Bone marrow (tissue), 2 donors: ENCODE measurements around the gene PAK1.
"Not testable (repeated sequence)": the region's sequence is repeated elsewhere in the genome, so short reads cannot be mapped to it uniquely, and the experiment has no call there.

Experiments used
- DNase-seq, 2 donors: peaks; one replicate each; lab custom pipeline; 2025; lab: John Stamatoyannopoulos, UW

Gene PAK1

DNA sequence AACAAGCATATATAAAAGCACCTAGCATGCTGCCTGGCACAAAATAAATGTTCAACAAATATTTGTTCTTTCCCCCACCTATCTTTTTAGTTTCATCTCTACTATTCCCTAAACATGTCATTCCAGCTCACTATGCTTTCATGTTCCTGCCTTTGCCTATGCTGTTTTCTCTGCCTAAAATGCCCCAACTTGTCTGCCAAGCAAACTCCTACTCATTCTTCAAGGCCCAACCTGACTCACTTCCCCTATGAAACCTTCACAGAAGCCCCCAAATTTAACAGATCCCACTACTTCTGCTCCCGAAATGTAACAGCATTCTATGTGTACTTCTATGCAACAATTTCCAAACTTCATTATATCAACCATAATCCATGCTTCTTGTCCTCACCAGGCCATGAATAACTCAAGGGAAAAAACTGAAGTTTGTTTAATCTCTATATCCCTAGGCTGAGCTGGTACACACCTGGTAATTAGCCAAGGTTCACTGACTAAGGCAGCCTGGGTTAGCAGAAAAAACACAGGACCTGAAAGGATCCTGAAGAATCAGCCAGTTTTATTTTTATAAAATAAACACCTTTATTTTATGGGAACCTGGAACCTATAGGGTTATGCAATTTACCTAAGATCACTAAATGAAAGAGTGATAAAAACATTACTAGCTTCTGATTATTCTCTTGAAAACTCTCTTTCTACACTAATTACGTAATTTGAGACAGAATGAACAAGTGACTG is 72.2 kb downstream of the PAK1 start:
- DNase-seq = no peak

DNA sequence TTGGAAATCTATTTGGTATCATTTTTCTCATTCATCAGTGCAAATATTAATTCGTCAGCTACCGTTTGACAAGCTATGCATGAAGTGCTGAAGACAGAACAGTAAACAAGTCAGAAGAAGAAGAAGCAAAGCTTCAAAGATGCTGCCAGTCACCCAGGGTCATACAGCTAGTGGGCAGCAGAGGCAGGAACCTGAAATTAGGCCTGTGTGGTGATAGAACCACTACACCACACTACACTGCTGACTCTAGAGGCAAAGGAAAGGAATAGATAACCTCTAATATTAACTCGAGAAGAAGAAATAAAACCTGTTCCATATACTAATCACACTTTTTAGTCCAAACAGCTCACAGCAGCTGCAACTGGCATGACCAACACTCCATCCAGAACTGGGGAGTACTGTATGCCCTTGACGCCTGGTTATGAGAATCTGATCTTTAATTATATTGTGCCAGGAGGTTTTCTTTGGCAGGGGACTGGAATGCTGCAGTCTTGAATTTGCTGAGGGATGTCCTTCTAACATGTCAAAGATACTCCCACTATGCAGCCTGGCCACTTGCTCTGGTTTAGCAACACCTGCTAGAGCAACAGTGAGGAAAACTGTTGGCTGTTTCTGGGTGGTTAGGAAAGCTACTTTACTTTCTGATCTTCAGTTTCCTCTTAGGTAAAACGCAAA is 73.0 kb downstream of the PAK1 start:
- no peak for DNase-seq

DNA sequence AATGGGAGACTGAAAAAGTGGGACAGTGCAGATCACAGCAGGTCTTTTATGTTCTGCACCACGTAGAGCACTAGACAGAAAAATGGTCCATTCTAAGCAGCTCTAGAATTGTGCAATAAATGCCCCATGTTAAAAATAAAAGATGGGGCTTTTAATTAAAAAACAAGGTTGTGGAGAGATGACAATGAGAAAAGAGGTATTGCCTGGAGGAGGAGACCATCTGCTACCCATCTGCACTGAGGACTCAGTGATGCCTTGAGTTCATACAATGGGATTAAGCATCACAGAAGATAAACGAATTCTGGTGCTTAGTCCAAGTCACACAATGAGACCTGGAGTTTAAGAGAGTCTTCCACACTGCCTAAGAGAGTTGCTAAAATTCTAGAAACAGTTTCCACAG is 73.6 kb downstream of the PAK1 start:
- no peak for DNase-seq

DNA sequence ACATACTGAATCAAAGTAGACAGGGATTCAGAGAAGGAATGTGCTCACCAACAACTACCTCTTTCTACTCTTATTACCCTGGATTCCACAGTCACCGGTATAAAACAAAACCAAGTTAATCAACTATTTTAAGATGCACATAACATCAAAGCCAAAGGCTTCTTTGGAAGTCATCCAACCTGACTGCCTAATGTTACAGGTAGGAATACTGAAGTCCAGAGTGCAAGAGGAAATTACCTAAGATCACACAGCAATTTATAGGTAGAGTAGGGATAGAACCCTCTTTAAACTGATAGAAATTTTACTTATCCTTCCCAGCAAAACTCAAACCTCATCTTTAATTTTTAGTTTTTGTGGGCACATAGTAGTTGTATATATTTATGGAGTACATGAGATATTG is 76.3 kb downstream of the PAK1 start:
- DNase-seq = no peak

DNA sequence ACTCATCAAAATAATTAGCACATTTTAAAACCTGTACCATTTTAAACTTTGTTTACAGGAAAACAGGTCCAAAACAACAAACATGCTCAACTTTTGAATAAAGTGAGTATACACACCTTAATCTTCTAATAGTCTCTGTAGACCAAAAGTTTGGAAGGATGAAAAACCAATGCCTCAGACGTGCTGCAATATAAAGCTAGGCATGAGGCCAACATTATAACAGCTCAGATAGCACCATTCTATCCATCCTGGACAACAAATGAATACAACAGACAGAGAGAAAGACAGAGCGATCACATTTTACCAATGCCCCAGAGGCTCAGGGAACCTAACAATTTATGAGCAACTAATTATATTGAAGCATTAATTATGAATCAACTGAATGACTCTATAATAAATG is 77.0 kb downstream of the PAK1 start:
- DNase-seq = no peak

DNA sequence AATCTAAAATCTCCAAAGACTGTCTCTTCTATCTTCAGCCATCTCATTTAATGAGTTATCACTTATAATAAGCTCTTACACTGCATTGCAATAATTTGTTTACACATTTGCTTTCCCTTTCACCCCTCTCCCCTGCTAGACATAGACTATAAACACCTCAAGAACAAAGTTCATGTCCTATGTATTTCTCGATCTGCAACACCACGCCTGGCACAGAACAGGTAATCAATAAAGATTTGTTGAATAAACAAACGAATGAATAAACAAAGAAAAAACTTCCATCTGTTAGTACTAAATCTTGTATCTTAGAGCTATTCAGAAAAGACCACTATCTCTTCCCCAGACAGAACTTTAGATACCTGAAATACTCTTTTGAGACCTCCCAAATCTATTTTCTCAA is 77.6 kb downstream of the PAK1 start:
- no peak for DNase-seq

DNA sequence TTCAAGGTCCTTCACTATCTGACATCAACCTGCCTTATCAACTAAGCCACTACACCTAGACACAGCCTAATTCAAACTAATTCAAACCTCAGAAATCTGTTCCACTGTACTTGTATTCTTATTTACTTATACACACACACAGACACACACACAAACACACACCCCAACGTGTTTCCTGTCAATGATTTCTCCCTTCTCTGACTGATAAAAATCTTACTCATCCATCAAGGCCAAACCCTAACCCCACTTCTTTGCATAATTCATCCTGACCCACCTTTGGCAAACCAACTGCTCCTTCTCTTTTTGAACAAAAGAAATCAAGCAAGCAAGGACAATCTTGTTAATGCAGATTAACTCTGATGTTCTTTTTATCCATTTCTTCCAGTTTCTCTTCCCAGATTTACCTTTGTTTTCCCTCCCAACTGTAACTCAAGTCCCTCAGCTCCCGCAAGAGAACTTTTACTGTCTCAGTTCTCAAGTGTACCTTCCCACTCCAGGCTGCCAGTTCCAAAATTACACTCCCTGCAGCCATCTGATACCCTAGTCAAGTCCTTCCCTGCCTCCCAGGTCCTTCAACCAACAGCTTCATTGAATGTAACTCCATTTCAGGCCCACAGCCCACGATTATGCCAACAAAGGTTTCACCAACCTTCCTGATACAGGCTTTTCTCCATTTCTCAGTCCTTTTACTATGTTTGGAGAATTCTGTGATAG is 78.3 kb downstream of the PAK1 start:
- no peak for DNase-seq

DNA sequence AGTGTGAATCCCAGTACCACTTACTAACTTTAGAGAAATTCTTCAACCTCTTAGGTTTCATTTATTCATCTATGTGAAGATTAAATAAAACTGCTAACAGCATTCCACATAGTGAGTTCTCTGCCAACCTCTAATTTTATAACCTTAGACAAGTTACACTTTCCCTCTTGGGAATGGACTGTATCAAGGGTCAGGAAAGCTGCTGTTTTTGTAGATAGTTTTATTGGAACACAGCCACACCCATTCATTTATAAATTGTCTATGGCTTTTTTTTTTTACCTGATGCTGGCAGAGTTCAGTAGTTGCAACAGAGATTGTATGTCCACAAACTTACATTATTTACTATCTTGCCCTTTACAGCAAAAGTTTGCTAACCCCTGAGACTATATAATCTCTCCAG is 81.1 kb downstream of the PAK1 start:
- DNase-seq = no peak

DNA sequence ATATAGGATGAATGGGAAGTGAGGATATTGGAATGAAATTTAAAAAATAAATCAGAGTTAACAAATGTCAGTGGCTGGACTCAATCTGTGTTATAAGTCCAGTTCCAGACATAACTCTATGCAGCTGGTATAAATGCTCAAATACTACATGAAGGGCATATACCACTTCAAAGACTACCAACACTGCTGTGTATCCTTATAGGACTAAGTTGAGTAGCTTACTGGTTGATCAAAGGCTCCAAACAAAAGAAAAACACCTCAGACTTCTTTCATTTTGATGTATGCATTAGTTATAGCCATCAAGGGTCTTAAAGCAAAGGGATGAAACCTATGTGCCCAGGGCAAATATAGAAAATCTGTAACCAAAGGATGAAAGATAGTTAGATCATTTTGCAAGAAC is 86.2 kb downstream of the PAK1 start:
- DNase-seq = no peak

DNA sequence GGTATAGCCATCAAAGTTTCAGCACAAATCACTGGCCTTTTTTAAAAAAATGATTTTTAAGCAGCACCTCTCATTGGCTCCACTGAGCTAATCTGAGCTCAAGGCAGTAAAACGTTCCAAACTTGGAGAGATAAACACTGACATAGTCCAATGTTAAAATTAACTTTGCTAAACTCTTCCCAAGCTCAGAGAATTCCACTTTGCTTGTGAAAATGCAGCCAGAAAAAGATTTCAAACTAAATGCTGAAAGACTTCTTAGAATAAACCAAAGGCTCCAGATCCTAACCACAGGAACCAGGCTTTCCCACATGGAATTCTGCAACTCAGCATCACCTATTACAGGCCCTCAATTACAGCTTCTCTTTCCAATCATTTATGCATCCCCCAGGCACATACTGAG is 87.7 kb downstream of the PAK1 start:
- DNase-seq = no peak

DNA sequence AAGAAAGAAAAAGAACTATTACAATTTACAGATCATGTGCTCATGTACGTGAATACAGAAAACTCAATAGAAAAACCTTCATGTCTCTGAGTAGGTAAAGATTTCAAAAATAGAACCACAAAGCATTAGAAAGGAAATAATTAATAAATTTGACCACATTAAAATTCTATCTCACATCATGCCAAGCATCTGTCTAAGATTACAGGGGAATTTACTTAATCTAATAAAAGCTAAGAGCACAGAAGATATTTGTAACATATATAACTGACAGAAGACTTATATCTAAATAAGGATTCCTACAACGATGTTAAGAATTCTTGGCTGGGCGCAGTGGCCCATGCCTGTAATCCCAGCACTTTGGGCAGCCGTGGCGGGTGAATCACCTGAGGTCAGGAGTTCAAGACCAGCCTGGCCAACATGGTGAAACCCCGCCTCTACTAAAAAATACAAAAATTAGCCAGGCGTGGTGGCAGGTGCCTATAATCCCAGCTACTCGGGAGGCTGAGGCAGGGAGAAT is 88.6 kb downstream of the PAK1 start:
- DNase-seq = not testable (repeated sequence)

DNA sequence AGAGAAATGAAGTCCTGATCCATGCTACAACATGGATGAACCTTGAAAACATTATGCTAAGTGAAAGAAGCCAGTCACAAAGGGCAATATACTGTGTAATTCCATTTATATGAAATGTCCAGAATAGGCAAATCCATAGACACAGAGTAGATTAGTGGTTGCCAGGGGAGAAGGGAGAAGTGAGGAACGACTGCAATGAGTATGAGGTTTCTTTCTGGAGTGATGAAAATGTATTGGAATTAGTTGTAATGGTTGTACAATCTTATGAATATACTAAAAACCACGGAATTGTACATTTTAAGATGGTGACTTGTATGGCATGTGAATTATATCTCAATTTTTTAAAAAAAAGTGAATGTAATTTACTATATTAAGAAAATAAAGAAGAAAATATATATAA is 89.3 kb downstream of the PAK1 start:
- no peak for DNase-seq

DNA sequence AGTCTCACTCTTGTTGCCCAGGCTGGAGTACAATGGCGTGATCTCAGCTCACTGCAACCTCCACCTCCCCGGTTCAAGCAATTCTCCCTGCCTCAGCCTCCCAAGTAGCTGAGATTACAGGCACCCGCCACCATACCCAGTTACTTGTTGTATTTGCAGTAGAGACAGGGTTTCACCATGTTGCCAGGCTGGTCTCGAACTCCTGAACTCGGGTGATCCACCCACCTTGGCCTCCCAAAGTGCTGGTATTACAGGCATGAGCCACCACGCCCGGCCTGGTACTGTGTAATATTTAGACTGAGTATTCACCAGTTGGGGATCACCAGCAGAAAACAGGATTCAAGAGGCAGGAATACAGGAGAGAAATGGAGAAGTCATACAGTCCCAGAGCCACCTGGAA is 90.5 kb downstream of the PAK1 start:
- DNase-seq = not testable (repeated sequence)

DNA sequence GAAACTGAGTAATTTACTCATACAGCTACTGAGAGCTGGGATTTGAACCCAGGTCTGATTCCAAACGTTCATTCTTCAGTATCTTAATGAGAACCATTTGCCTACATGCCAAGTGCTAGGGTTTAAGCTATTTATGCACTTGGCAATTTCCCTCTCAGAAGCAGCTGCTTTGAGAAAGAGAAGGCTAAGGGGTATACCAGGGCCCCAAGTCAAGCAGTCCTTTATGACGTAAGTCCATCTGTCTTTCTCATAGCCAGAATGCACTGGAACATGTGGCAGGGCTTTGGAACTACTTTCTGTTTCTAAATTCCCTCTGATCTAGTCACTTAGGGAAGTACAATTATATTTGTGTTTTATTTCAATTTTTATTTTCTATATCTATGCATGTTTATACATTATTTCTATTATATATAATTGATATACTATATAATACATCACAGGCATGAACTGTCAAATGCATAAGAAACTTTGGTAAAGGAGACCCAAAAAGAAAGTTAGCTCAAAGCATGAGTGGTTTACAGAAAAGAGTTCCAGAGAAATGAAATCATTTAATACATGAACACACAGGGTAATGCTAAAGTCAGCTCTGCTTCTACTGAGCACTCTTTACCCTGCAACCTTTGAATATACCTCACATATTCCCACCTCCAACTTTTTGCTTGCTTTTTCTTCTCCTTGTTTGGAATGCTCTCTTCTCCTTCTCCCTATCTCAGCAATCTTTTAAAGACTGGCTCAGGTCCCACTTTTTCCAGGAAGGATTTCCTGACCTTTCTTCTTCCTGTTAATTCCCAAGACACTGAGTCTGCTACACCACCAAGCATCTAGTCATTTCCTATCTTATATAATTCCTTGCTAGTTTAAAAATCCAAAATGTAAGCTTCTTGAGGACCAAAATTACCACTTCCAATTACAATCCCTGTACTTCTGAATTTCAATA is 91.9 kb downstream of the PAK1 start:
- peak in 1 of 2 donors; percentile 53 for DNase-seq

DNA sequence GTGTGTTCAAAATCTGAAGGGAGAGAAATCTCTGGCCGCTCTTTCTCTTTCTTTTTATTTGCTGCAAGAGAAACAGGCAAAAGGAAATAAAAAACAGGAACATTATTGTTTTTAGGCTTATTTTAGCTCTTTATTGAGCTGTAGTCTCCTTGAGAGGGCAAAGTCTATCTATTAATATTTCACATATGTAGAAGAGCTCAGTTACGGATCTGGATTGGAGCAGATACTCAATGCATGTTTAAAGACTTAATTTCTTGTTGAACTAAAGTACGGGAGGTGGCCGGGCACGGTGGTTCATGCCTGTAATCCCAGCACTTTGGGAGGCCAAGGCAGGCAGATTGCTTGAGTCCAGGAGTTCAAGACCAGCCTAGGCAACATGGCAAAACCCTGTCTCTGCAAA is 94.0 kb downstream of the PAK1 start:
- DNase-seq = no peak

DNA sequence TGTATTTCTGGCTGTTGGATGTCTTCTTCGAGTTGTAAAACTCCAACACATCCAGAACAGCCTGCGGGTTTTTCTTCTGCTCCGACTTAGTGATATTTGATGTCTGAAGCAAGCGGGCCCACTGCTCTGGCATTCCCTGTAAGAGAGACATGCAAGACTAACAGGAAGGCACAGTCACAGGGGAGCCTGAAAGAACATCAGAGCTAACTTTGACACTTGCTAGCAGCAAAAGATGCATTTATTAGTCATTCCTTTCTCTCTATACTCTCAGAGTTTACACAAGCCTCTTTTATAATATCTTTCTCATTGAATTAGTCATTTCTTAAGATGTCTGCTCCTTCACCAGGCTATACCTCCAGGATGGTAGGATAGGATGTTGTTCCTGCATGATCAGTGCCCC is 94.6 kb downstream of the PAK1 start:
- DNase-seq = no peak

DNA sequence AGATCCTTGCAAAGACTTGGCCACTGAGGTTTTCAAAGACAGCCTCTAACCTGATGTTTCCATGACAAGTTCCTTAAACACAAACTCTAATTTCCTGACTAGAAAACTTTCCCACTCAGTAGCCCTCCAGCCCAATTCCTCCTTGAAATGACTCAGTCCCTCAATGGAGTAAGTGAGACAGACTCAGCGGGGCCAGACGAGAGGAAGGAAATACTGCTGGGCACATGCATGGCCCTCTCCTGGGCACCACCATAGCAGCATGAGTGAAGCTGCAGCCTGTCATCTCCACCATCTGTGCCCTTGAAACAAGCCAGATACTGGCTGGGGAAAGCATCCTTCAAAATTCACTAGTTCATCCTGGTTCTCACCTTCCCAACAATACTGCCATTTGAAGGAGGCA is 96.2 kb downstream of the PAK1 start:
- DNase-seq = peak in 1 of 2 donors; percentile 74

DNA sequence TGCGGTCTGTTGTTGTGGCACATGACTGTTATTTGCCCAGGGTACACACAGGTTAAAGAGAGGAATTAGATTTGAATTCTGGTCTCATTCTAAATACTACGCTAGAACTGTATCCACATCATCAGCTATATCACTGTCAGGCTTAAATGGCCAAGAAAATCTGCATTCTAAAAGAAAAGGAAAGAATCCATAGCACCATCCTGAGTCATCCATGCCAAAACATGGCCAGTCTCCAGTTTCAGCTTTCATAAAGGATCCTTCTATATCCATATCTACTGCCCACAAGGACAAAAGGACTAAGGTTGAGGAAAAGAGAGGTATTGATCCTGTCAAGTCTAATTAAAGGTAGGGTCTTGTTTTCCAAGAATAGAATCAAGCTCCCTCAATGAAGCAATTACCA is 98.8 kb downstream of the PAK1 start:
- no peak for DNase-seq

DNA sequence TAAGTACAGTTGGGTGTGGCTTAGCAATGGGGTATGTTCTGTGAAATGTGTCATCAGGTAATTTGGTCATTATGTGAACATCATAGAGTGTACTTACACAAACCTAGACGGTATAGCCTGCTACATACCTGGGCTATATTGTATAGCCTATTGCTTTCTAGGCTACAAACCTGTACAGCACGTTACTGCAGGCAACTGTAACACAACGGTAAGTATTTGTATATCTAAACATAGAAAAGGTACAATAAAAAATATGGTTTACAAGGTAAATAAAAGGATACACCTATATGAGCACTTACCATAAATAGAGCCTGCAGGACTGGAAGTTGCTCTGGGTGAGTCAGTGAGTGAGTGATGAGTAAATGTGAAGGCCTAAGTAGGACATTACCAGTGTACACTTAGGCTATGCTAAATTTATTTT is 99.3 kb downstream of the PAK1 start:
- DNase-seq = no peak

DNA sequence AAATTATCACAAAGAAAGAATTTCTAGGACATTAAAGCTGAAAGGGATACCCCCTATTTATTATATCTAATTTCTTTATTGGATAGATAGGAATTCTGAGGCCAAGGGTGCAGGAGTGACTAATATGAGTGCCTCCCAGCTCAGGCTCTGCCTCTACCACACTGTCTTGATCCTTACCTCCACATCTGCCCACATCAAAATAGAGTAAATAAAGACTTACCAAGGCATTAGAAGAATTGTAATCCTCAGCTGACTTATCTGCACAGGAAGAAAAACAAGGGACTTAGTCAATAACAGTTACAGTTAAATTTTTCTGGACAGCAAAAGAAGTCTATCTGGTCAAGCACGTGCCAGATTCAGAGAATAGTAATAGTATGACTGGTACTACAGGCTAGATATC is 99.8 kb downstream of the PAK1 start:
- DNase-seq = no peak

DNA sequence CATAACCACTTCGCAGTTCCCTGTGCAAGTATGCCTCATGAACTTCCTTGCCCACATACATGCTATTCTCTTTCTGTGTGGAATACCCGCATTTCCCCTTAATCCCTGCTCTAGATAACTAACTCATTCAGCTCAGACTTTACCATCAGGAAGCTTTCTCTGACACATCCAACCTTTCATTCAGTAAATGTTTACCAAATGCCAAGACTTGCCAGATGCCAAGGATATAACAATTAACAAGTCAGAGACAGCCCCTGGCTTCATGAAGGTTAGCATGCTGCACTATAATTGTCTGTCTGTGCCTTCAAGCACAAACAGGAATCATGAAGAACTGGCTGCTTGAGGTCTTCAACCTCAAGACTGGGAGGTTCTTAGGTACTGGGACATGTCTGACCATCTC is 101.2 kb downstream of the PAK1 start:
- DNase-seq = no peak

DNA sequence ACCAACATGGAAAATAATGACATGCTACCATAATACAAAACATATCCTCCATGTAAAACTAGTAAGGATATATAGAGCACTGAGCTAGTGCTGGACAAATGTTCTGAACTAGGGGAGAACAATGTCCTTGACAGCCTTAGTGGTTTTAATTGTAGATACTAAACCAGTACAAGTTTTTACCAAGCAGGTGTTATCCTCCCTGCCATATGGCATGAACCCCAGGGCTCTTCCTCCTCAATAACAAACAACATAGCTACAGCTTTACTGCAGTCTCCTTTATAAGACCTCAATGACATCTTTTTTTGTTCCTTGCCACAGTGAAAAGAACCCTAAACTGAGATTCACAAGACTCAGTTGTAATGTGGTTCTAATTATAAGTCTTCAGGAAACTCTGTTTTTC is 102.2 kb downstream of the PAK1 start:
- no peak for DNase-seq
